H9 (cell line): ENCODE measurements around the gene PHF11. TPM values are rescaled to one million over a fixed set of nuclear protein-coding genes. Genes with fewer than 3 reads are reported as not detected.

ENCODE experiments used
- DNase-seq: peaks from one replicate; pipeline ENCODE4 v3.0.0-alpha.2; 2017
- H2AFZ ChIP-seq: one replicate; pipeline ENCODE4 v1.6.1; 2013; ENCODE audit warnings: mild to moderate bottlenecking, low read length, control low read depth, moderate library complexity
- H2AK5ac ChIP-seq: 2 replicates; pipeline ENCODE4 v1.6.1; 2013; ENCODE audit warnings: low read length, control low read depth, mixed read lengths; ENCODE audit not compliant: insufficient read length
- H2BK120ac ChIP-seq: one replicate; pipeline ENCODE4 v1.6.1; 2013; ENCODE audit warnings: low read depth, mild to moderate bottlenecking, low read length, control low read depth, inconsistent platforms; ENCODE audit not compliant: poor library complexity, severe bottlenecking
- H2BK12ac ChIP-seq: 2 replicates; pipeline ENCODE4 v1.6.1; 2013; ENCODE audit warnings: low read length, control low read depth, mixed read lengths, low read depth; ENCODE audit not compliant: insufficient read length
- H2BK15ac ChIP-seq: 2 replicates; pipeline ENCODE4 v1.6.1; 2013; ENCODE audit warnings: low read depth, low read length, control low read depth
- H2BK20ac ChIP-seq: one replicate; pipeline ENCODE4 v1.6.1; 2013; ENCODE audit warnings: low read depth, mild to moderate bottlenecking, low read length, control low read depth, inconsistent platforms; ENCODE audit not compliant: poor library complexity, severe bottlenecking
- H2BK5ac ChIP-seq: 2 replicates; pipeline ENCODE4 v1.6.1; 2013; ENCODE audit warnings: low read length, control low read depth, mixed read lengths; ENCODE audit not compliant: insufficient read length
- H3K14ac ChIP-seq: 2 replicates; pipeline ENCODE4 v1.6.1; 2013; ENCODE audit warnings: low read length, control low read depth; ENCODE audit not compliant: insufficient read depth
- H3K18ac ChIP-seq: 2 replicates; pipeline ENCODE4 v1.6.1; 2013; ENCODE audit warnings: low read depth, mild to moderate bottlenecking, mixed read lengths, low read length, control low read depth; ENCODE audit not compliant: insufficient read length
- H3K23ac ChIP-seq: 2 replicates; pipeline ENCODE4 v1.6.1; 2013; ENCODE audit warnings: low read length, control low read depth, mixed read lengths, low read depth; ENCODE audit not compliant: insufficient read length
- H3K23me2 ChIP-seq: 2 replicates; pipeline ENCODE4 v1.6.1; 2013; ENCODE audit warnings: low read depth, mild to moderate bottlenecking, mixed read lengths, low read length, control low read depth; ENCODE audit not compliant: insufficient read length, poor library complexity, severe bottlenecking
- H3K27ac ChIP-seq: 2 replicates; pipeline ENCODE4 v1.5.1; 2013; ENCODE audit warnings: low read length, control low read depth, mixed read lengths, low read depth; ENCODE audit not compliant: insufficient read length
- H3K27me3 ChIP-seq: 2 replicates; pipeline ENCODE4 v1.6.1; 2013; ENCODE audit warnings: low read length, control low read depth, inconsistent platforms; ENCODE audit not compliant: insufficient read depth
- H3K4ac ChIP-seq: 2 replicates; pipeline ENCODE4 v1.6.1; 2013; ENCODE audit warnings: low read depth, mild to moderate bottlenecking, control low read depth, inconsistent platforms, low read length, moderate library complexity
- H3K4me1 ChIP-seq: 2 replicates; pipeline ENCODE4 v1.6.1; 2013; ENCODE audit warnings: low read length, control low read depth, inconsistent platforms; ENCODE audit not compliant: insufficient read depth
- H3K4me2 ChIP-seq: 2 replicates; pipeline ENCODE4 v1.6.1; 2013; ENCODE audit warnings: low read length, control low read depth, mixed read lengths; ENCODE audit not compliant: insufficient read length, insufficient read depth
- H3K56ac ChIP-seq: 2 replicates; pipeline ENCODE4 v1.6.1; 2013; ENCODE audit warnings: low read depth, mild to moderate bottlenecking, mixed read lengths, low read length, control low read depth; ENCODE audit not compliant: insufficient read length
- H3K79me1 ChIP-seq: 2 replicates; pipeline ENCODE4 v1.6.1; 2013; ENCODE audit warnings: low read depth, mild to moderate bottlenecking, moderate library complexity, low read length, control low read depth, inconsistent platforms; ENCODE audit not compliant: insufficient read depth, poor library complexity, severe bottlenecking
- H3K79me2 ChIP-seq: 2 replicates; pipeline ENCODE4 v1.6.1; 2013; ENCODE audit warnings: low read length, control low read depth, inconsistent platforms; ENCODE audit not compliant: insufficient read depth
- H3K9ac ChIP-seq: 2 replicates; pipeline ENCODE4 v1.6.1; 2013; ENCODE audit warnings: low read length, control low read depth, mixed read lengths; ENCODE audit not compliant: insufficient read length; ENCODE audit errors: extremely low read depth
- H3K9me3 ChIP-seq: one replicate; pipeline ENCODE4 v1.6.1; 2013; ENCODE audit warnings: low read depth, low read length, inconsistent platforms; ENCODE audit not compliant: control insufficient read depth
- H3T11ph ChIP-seq: one replicate; pipeline ENCODE4 v1.6.1; 2013; ENCODE audit warnings: mild to moderate bottlenecking, low read length, control low read depth, inconsistent platforms
- H4K20me1 ChIP-seq: one replicate; pipeline ENCODE4 v1.6.1; 2013; ENCODE audit not compliant: control insufficient read depth, insufficient read length, insufficient read depth
- H4K5ac ChIP-seq: 2 replicates; pipeline ENCODE4 v1.6.1; 2013; ENCODE audit warnings: low read depth, mild to moderate bottlenecking, mixed read lengths, low read length, control low read depth; ENCODE audit not compliant: insufficient read length
- H4K8ac ChIP-seq: replicated peaks from 2 replicates; pipeline ENCODE4 v1.6.1; 2013; ENCODE audit warnings: low read length, control low read depth, mixed read lengths, low read depth; ENCODE audit not compliant: insufficient read length
- H4K91ac ChIP-seq: 2 replicates; pipeline ENCODE4 v1.6.1; 2013; ENCODE audit warnings: low read depth, mild to moderate bottlenecking, moderate library complexity, mixed read lengths, low read length, control low read depth; ENCODE audit not compliant: insufficient read length
- H3K27ac Mint-ChIP-seq, 3 experiments: 2 replicates in 2 of 3; 3 replicates in 1 of 3; pipeline ENCODE4 v1.8.0; 2020 to 2021; ENCODE audit warnings: mixed read lengths in 3 of 3, mild to moderate bottlenecking in 1 of 3, moderate library complexity in 1 of 3
- H3K27me3 Mint-ChIP-seq: 2 replicates; pipeline ENCODE4 v1.8.0; 2021; ENCODE audit warnings: low read depth, mild to moderate bottlenecking, moderate library complexity, mixed read lengths
- H3K36me3 Mint-ChIP-seq, 3 experiments: 2 replicates in 2 of 3; 3 replicates in 1 of 3; pipeline ENCODE4 v1.8.0; 2020 to 2021; ENCODE audit warnings: low read depth in 3 of 3, mixed read lengths in 3 of 3; ENCODE audit not compliant: insufficient read depth in 1 of 3
- H3K4me1 Mint-ChIP-seq, 2 experiments: 2 replicates each; pipeline ENCODE4 v1.8.0; 2020; ENCODE audit warnings: mixed read lengths in 2 of 2
- H3K4me3 Mint-ChIP-seq, 2 experiments: 2 replicates in 1 of 2; 3 replicates in 1 of 2; pipeline ENCODE4 v1.8.0; 2020 to 2021; ENCODE audit warnings: mild to moderate bottlenecking in 2 of 2, mixed read lengths in 2 of 2, moderate library complexity in 1 of 2
- H3K9me3 Mint-ChIP-seq, 2 experiments: 2 replicates in 1 of 2; 3 replicates in 1 of 2; pipeline ENCODE4 v1.8.0; 2020; ENCODE audit warnings: mild to moderate bottlenecking in 2 of 2, mixed read lengths in 2 of 2, moderate library complexity in 1 of 2
- CTCF ChIP-seq: fragments of 200-600 bp; sonication (generic); conservative IDR thresholded peaks from 3 replicates; pipeline ENCODE4 v1.8.0; 2021; ENCODE audit warnings: antibody characterized with exemption, mild to moderate bottlenecking
- WGBS: extraction: QIAGEN DNeasy Blood & Tissue Kit; methylation state at CpG from one replicate; pipeline ENCODE4 v1.1.7; 2013; ENCODE audit warnings: missing lambda C conversion rate, low lambda C conversion rate, mixed read lengths; ENCODE audit not compliant: insufficient read length; ENCODE audit errors: extremely low coverage; 5-methylcytosine and 5-hydroxymethylcytosine counted together
- total RNA-seq: library from RNA; stranded (reverse); gene quantifications from 2 replicates; pipeline ENCODE4 v1.2.1, GENCODE V29; 2021

PHF11 gene
- total RNA-seq, 1 experiment from 2014 or later: 13.5 TPM

- no peak for DNase-seq
- Mint-ChIP-seq H3K4me3 (no peak overlapping the region), H3K4me1 (no peaks in the 10 kb centered on the region), H3K27ac (no peak overlapping the region; a peak in 1 of 7 replicates), H3K36me3 (peaks cover 20 to 65% (median 45%) of the 10 kb centered on the region in 3 experiments; a peak in 6 of 7 replicates), H3K9me3 (no peaks in the 10 kb centered on the region), H3K27me3 (no peaks in the 10 kb centered on the region)
- no peak overlapping the region for H3K18ac ChIP-seq
- no peak overlapping the region for H3K14ac ChIP-seq
- no peaks in the 10 kb centered on the region for H3K23me2 ChIP-seq
- no peak overlapping the region for H3K4me2 ChIP-seq
- H4K91ac ChIP-seq: no peak overlapping the region
- no peak overlapping the region for H2AK5ac ChIP-seq
- no CpG with 5 or more reads among the region's 10 CpGs for WGBS
- no peak overlapping the region for H2BK5ac ChIP-seq
- H4K20me1 ChIP-seq: no peaks in the 10 kb centered on the region
- H3T11ph ChIP-seq: no peak overlapping the region
- H2AFZ ChIP-seq: no peak overlapping the region
- H3K4ac ChIP-seq: no peak overlapping the region
- no peak overlapping the region for H4K8ac ChIP-seq
- H4K5ac ChIP-seq: no peak overlapping the region
- H3K4me1 ChIP-seq: no peaks in the 10 kb centered on the region
- H2BK12ac ChIP-seq: no peak overlapping the region
- no peak overlapping the region for H3K27ac ChIP-seq
- no peak for TF ChIP-seq CTCF
- H3K56ac ChIP-seq: no peak overlapping the region
- no peaks in the 10 kb centered on the region for H3K27me3 ChIP-seq
- H3K9me3 ChIP-seq: no peaks in the 10 kb centered on the region
- no peak overlapping the region for H2BK20ac ChIP-seq
- peaks cover 4% of the 10 kb centered on the region for H3K79me1 ChIP-seq
- no peaks in the 10 kb centered on the region for H3K79me2 ChIP-seq
- no peak overlapping the region for H2BK120ac ChIP-seq
- no peak overlapping the region for H3K9ac ChIP-seq
- no peak overlapping the region for H2BK15ac ChIP-seq
- no peak overlapping the region for H3K23ac ChIP-seq
These were observed 55.3 kb downstream of the PHF11 start for GRCh38 chr13:49550942-49551644.
